Spleen (tissue), 11 donors: ENCODE data around the gene TP53I3. TPM values are rescaled to one million over a fixed set of nuclear protein-coding genes. Genes with fewer than 3 reads are reported as not detected.
"Not testable (repeated sequence)": the region's sequence is repeated elsewhere in the genome, so short reads cannot be mapped to it uniquely, and the experiment has no call there.

Source experiments
- DNase-seq: peaks from one replicate; pipeline ENCODE4 v3.0.0-alpha.2; 2020
- H3K27ac ChIP-seq, 8 donors: fragments of 200-600 bp; sonication (generic) in 7 of 8; 1 replicate in 4 of 8; 2 replicates in 4 of 8; pipeline versions ENCODE4 v1.5.0 to v1.8.0; 2016 to 2021; ENCODE audit warnings: inconsistent platforms in 4 of 8, mild to moderate bottlenecking in 4 of 8, moderate library complexity in 1 of 8
- H3K27me3 ChIP-seq, 7 donors: fragments of 200-600 bp; sonication (generic) in 6 of 7; replicated peaks in 1 of 7; 1 replicate in 4 of 7; 2 replicates in 3 of 7; pipeline versions ENCODE4 v1.5.0 to v1.8.0; 2016 to 2021; ENCODE audit warnings: inconsistent platforms in 3 of 7, mild to moderate bottlenecking in 1 of 7
- H3K36me3 ChIP-seq, 6 donors: fragments of 200-600 bp; sonication (generic) in 5 of 6; 1 replicate in 4 of 6; 2 replicates in 2 of 6; pipeline versions ENCODE4 v1.5.0 to v1.8.0; 2016 to 2021; ENCODE audit warnings: inconsistent platforms in 2 of 6
- H3K4me1 ChIP-seq, 6 donors: fragments of 200-600 bp; sonication (generic) in 5 of 6; 1 replicate in 3 of 6; 2 replicates in 3 of 6; pipeline versions ENCODE4 v1.5.0 to v1.8.0; 2016 to 2021; ENCODE audit warnings: inconsistent platforms in 3 of 6
- H3K4me3 ChIP-seq, 8 donors: fragments of 200-600 bp; sonication (generic) in 7 of 8; 1 replicate in 4 of 8; 2 replicates in 4 of 8; pipeline versions ENCODE4 v1.5.0 to v1.8.0; 2016 to 2021; ENCODE audit warnings: inconsistent platforms in 4 of 8, mild to moderate bottlenecking in 4 of 8, moderate library complexity in 2 of 8
- H3K9me3 ChIP-seq, 8 donors: fragments of 200-600 bp; sonication (generic) in 7 of 8; 1 replicate in 4 of 8; 2 replicates in 4 of 8; pipeline versions ENCODE4 v1.5.0 to v1.8.0; 2016 to 2021; ENCODE audit warnings: inconsistent platforms in 4 of 8
- POLR2A ChIP-seq, 3 donors: fragments of 450-650 bp; IDR thresholded peaks; one replicate each; pipeline ENCODE4 v1.5.1; 2017; ENCODE audit warnings: antibody characterized with exemption in 3 of 3, mild to moderate bottlenecking in 1 of 3
- POLR2AphosphoS5 ChIP-seq, 3 donors: sonication (generic); formaldehyde crosslinking; IDR thresholded peaks; one replicate each; pipeline ENCODE4 v1.5.1; 2017; ENCODE audit warnings: antibody characterized with exemption in 3 of 3
- WGBS, 5 donors: extraction: QIAGEN DNeasy Blood & Tissue Kit in 3 of 5; methylation state at CpG; one replicate each; pipeline versions ENCODE4 v1.1.5 to v1.1.7; 2013 to 2018; 5-methylcytosine and 5-hydroxymethylcytosine counted together
- intact Hi-C: fragments of 100-400 bp; cut with DNase I; formaldehyde crosslinking; loops from one replicate; pipeline ENCODE4 v1.15.0; 2023; ENCODE audit warnings: low total_unique reads
- polyA plus RNA-seq, 3 donors: library from polyadenylated mRNA; stranded (reverse); fragments of 200-250 nt; gene quantifications; one replicate each; pipeline ENCODE4 v1.2.1, GENCODE V29; 2013
- total RNA-seq, 7 donors: library from RNA; depleted of rRNA in 3 of 7; stranded (reverse); fragments of >200 nt in 3 of 7; fragmentation: NEBNext Ultra II Directional in 4 of 7; extraction: Animal tissue kit (Norgen Biotek cat#: 25700) in 4 of 7; gene quantifications; one replicate each; pipeline versions ENCODE4 v1.1.0 to v1.2.1, GENCODE V29; 2016 to 2021
- TF ChIP-seq, protein P1 (sequence below), 11 experiments: fragments of 200-600 bp in 7 of 11; fragments of 450-650 bp in 4 of 11; sonication (generic) in 4 of 11; IDR thresholded peaks in 8 of 11; conservative IDR thresholded peaks in 3 of 11; 1 replicate in 7 of 11; 2 replicates in 4 of 11; pipeline versions ENCODE4 v1.4.0 to v1.8.0; 2016 to 2021; ENCODE audit warnings: antibody characterized with exemption in 11 of 11, inconsistent platforms in 4 of 11, mild to moderate bottlenecking in 1 of 11
- donor health status: healthy with polysubstance abuse.
- donor health status: DM: no; HTN: no; CAD: no; lungs with moderate emphysema.
- donor health status: DM: no; HTN: no; CAD: no.
- donor health status: Bipolar disorder and iron deficiency.
- donor health status: healthy.
- donor health status: DM: no; HTN: no; CAD: no.
- donor health status: DM: yes; HTN: yes; CAD: no.

Gene TP53I3
- total and polyA plus RNA-seq, 10 donors, result 7.1 to 17.6 (median 10.7) TPM

DNA sequence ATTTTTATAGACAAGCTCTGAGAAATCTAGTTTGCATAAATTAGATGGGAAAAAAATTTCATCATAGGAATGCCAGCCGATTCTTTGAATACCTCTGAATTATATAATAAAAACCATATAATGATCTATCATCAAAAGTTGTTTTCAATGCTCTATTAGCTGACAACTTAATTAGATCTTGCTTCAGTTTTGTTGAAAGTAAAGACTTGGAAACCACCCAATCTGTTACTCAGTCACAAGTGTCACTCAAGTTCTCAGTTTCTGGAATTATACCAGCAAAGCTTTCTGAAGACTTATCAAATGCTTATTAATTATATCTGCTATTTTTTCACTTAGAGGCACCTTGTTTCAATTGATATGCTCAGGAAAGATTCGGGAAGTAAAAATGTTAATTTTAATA, 17.4 kb upstream of the TP53I3 start:
- 68 to 95% (median 76%) methylated on average over 2 of the region's 2 CpGs for WGBS, 5 donors
- H3K27ac ChIP-seq, result no peak overlapping the region
- peaks cover 0 to 22% (median 4%) of the 10 kb centered on the region in 8 donors for H3K9me3 ChIP-seq
- intact Hi-C loops, result no loop called here
- peaks cover 0 to 38% (median 6%) of the 10 kb centered on the region in 6 donors for H3K36me3 ChIP-seq
- H3K27me3 ChIP-seq, result no peaks in the 10 kb centered on the region
- no peak for DNase-seq
- TF ChIP-seq POLR2A (IDR thresholded peaks at IDR 0.05) (no peak), POLR2AphosphoS5 (IDR thresholded peaks at IDR 0.05) (no peak)
- TF ChIP-seq, protein P1, sequence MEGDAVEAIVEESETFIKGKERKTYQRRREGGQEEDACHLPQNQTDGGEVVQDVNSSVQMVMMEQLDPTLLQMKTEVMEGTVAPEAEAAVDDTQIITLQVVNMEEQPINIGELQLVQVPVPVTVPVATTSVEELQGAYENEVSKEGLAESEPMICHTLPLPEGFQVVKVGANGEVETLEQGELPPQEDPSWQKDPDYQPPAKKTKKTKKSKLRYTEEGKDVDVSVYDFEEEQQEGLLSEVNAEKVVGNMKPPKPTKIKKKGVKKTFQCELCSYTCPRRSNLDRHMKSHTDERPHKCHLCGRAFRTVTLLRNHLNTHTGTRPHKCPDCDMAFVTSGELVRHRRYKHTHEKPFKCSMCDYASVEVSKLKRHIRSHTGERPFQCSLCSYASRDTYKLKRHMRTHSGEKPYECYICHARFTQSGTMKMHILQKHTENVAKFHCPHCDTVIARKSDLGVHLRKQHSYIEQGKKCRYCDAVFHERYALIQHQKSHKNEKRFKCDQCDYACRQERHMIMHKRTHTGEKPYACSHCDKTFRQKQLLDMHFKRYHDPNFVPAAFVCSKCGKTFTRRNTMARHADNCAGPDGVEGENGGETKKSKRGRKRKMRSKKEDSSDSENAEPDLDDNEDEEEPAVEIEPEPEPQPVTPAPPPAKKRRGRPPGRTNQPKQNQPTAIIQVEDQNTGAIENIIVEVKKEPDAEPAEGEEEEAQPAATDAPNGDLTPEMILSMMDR (IDR thresholded peaks at IDR 0.05 in 8 of 11, conservative IDR thresholded peaks at IDR 0.05 in 3 of 11), result no peak
- no peaks in the 10 kb centered on the region for H3K4me1 ChIP-seq
- H3K4me3 ChIP-seq, result no peak overlapping the region

DNA sequence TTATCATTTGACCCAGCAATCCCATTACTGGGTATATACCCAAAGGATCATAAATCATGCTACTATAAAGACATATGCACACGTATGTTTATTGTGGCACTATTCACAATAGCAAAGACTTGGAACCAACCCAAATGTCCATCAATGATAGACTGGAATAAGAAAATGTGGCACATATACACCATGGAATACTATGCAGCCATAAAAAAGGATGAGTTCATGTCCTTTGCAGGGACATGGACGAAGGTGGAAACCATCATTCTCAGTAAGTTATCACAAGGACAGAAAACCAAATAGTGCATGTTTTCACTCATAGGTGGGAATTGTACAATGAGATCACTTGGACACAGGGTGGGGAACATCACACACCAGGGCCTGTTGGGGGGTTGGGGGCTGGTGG, 16.1 kb upstream of the TP53I3 start:
- 91 to 100% (median 97%) methylated on average over 2 of the region's 2 CpGs for WGBS, 5 donors
- intact Hi-C loops, result not testable (repeated sequence)

DNA sequence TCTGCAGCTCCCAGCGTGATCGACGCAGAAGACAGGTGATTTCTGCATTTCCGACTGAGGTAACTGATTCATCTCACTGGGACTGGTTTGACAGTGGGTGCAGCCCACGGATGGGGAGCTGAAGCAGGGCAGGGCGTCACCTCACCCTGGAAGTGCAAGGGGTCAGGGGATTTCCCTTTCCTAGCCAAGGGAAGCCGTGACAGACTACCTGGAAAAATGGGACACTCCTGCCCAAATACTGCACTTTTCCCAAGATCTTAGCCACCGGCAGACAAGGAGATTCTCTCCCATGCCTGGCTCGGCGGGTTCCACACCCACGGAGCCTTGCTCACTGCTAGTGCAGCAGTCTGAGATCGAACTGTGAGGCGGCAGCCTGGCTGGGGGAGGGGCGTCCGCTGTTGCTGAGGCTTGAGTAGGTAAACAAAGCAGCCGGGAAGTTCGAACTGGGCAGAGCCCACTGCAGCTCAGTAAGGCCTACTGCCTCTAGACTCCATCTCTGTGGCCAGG, 10.6 kb upstream of the TP53I3 start:
- H3K4me1 ChIP-seq, H3K9me3 ChIP-seq, H3K4me3 ChIP-seq, H3K27me3 ChIP-seq, H3K27ac ChIP-seq, intact Hi-C loops, DNase-seq: not testable (repeated sequence)
- peaks cover 0 to 58% (median 11%) of the 10 kb centered on the region in 6 donors for H3K36me3 ChIP-seq
- 83 to 92% (median 88%) methylated on average over 11 to 17 of the region's 17 CpGs for WGBS, 5 donors

More for the DNA sequence above, 16.1 kb upstream of the TP53I3 start:
- not testable (repeated sequence) for H3K27me3 ChIP-seq, H3K27ac ChIP-seq, DNase-seq, H3K4me3 ChIP-seq, H3K4me1 ChIP-seq
- Histone ChIP-seq H3K9me3 (peaks cover 0 to 14% (median 0%) of the 10 kb centered on the region in 8 donors), H3K36me3 (peaks cover 0 to 49% (median 9%) of the 10 kb centered on the region in 6 donors)

DNA sequence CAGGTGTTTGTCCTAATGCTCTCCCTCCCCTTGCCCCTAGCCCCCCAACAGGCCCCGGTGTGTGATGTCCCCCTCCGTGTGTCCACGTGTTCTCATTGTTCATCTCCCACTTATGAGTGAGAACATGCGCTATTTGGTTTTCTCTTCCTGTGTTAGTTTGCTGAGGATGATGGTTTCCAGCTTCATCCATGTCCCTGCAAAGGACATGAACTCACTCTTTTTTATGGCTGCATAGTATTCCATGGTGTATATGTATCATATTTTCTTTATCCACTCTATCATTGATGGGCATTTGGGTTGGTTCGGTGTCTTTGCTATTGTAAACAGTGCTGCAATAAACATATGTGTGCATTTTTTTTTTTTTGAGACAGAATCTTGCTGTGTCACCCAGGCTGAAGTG, 8.6 kb upstream of the TP53I3 start:
- WGBS, 5 donors, result 98 to 100% (median 99%) methylated on average over 5 of the region's 5 CpGs

DNA sequence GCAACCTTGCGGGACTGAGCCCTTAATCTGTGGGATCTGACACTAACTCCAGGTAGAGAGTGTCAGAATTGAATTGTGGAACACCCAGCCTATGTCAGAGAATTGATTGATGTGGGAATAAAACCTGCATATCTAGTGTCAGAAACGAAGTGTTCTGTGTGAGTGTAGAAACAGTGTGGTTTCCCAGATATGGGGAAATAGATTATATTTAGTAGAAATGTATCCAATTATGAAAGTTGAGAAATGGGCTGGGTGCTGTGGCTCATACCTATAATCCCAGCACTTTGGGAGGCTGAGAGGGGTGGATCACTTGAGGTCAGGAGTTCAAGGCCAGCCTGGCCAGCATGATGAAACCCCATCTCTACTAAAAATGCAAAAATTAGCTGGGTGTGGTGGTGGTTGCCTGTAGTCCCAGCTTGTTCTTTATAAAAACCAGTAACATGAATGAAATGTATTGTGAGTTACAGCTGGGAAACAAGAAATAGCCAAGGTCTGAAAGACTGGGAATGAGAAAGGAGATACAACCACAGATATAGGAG, 4.3 kb upstream of the TP53I3 start:
- no peak for DNase-seq
- intact Hi-C loops, result no loop called here
- Histone ChIP-seq H3K36me3 (peaks cover 0 to 51% (median 10%) of the 10 kb centered on the region in 6 donors), H3K4me1 (peaks cover under 1 to 19% (median 12%) of the 10 kb centered on the region in 6 donors), H3K27me3 (no peaks in the 10 kb centered on the region), H3K27ac (no peak overlapping the region), H3K9me3 (no peaks in the 10 kb centered on the region), H3K4me3 (no peak overlapping the region)
- TF ChIP-seq POLR2AphosphoS5 (IDR thresholded peaks at IDR 0.05) (no peak), POLR2A (IDR thresholded peaks at IDR 0.05) (no peak)
- TF ChIP-seq, protein P1 (IDR thresholded peaks at IDR 0.05 in 8 of 11, conservative IDR thresholded peaks at IDR 0.05 in 3 of 11), result no peak
- WGBS, 5 donors, result 55 to 77% (median 64%) methylated on average over 2 of the region's 2 CpGs

More for the DNA sequence above, 8.6 kb upstream of the TP53I3 start:
- H3K4me3 ChIP-seq, H3K9me3 ChIP-seq, H3K27ac ChIP-seq, DNase-seq, H3K27me3 ChIP-seq, intact Hi-C loops, H3K4me1 ChIP-seq: not testable (repeated sequence)
- H3K36me3 ChIP-seq, result peaks cover 0 to 67% (median 11%) of the 10 kb centered on the region in 6 donors
